A549 (cell line): Measurements from ENCODE around the gene KCNH8.

Experiments
- KDM1A ChIP-seq: fragments of 200-600 bp; sonication (generic); IDR thresholded peaks from 2 replicates; pipeline ENCODE4 v1.6.1; 2016; ENCODE audit warnings: low read depth, mild to moderate bottlenecking
- MAZ ChIP-seq: fragments of 150-350 bp; IDR thresholded peaks from 2 replicates; pipeline ENCODE4 v1.6.1; 2014; ENCODE audit warnings: antibody characterized with exemption, low read depth, low read length, borderline replicate concordance
- NFE2L2 ChIP-seq: fragments of 150-350 bp; conservative IDR thresholded peaks from 2 replicates; pipeline ENCODE4 v1.6.1; 2014; ENCODE audit warnings: low read length
- PHF8 ChIP-seq: fragments of 200-600 bp; sonication (generic); IDR thresholded peaks from 2 replicates; pipeline ENCODE4 v1.6.1; 2016; ENCODE audit warnings: low read depth, mild to moderate bottlenecking, antibody characterized with exemption, moderate library complexity, borderline replicate concordance
- TF ChIP-seq, protein P1 (sequence below): fragments of >200 bp; sonication (Bioruptor Twin); formaldehyde crosslinking; IDR thresholded peaks from 3 replicates; pipeline ENCODE4 v1.5.1; 2016

DNA sequence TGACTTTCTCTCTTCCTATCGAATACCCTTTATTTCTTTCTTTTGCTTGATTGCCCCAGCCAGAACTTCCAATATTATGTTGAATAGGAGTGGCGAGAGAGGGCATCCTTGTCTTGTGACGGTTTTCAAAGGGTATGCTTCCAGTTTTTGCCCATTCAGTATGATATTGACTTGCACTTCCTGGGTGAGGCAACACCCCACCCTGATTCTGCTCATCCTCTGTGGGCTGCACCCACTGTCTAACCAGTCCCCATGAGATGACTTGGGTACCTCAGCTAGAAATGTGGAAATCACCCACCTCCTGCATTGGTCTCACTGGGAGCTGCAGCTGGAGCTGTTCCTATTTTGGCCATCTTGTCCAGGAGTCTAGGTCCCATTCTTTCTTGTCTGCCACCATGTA is 44.8 kb upstream of the KCNH8 start:
- TF ChIP-seq MAZ, result no peak
- TF ChIP-seq, protein P1, sequence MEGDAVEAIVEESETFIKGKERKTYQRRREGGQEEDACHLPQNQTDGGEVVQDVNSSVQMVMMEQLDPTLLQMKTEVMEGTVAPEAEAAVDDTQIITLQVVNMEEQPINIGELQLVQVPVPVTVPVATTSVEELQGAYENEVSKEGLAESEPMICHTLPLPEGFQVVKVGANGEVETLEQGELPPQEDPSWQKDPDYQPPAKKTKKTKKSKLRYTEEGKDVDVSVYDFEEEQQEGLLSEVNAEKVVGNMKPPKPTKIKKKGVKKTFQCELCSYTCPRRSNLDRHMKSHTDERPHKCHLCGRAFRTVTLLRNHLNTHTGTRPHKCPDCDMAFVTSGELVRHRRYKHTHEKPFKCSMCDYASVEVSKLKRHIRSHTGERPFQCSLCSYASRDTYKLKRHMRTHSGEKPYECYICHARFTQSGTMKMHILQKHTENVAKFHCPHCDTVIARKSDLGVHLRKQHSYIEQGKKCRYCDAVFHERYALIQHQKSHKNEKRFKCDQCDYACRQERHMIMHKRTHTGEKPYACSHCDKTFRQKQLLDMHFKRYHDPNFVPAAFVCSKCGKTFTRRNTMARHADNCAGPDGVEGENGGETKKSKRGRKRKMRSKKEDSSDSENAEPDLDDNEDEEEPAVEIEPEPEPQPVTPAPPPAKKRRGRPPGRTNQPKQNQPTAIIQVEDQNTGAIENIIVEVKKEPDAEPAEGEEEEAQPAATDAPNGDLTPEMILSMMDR, result no peak
- no peak for TF ChIP-seq NFE2L2
- TF ChIP-seq PHF8, result no peak
- no peak for TF ChIP-seq KDM1A
